Osteocyte (in vitro differentiated cells): ENCODE data around the gene APC2. TPM values are rescaled to one million over a fixed set of nuclear protein-coding genes. Genes with fewer than 3 reads are reported as not detected.
"Not testable (repeated sequence)": the region's sequence is repeated elsewhere in the genome, so short reads cannot be mapped to it uniquely, and the experiment has no call there.

Source experiments
- DNase-seq: peaks from one replicate; pipeline ENCODE4 v3.0.0; 2021; ENCODE audit warnings: mixed read lengths; ENCODE audit not compliant: unreplicated experiment; ENCODE audit errors: extremely low spot score
- H3K27ac Mint-ChIP-seq: one replicate; pipeline ENCODE4 v1.8.0; 2021; ENCODE audit warnings: mild to moderate bottlenecking, mixed read lengths; ENCODE audit not compliant: unreplicated experiment
- H3K27me3 Mint-ChIP-seq: one replicate; pipeline ENCODE4 v1.8.0; 2021; ENCODE audit warnings: mixed read lengths; ENCODE audit not compliant: unreplicated experiment
- H3K36me3 Mint-ChIP-seq: one replicate; pipeline ENCODE4 v1.8.0; 2021; ENCODE audit warnings: mixed read lengths; ENCODE audit not compliant: unreplicated experiment
- H3K4me1 Mint-ChIP-seq: one replicate; pipeline ENCODE4 v1.8.0; 2021; ENCODE audit warnings: mixed read lengths; ENCODE audit not compliant: unreplicated experiment
- H3K4me3 Mint-ChIP-seq: one replicate; pipeline ENCODE4 v1.8.0; 2021; ENCODE audit warnings: mild to moderate bottlenecking, moderate library complexity, mixed read lengths; ENCODE audit not compliant: unreplicated experiment
- H3K9me3 Mint-ChIP-seq: one replicate; pipeline ENCODE4 v1.8.0; 2021; ENCODE audit warnings: mixed read lengths; ENCODE audit not compliant: unreplicated experiment
- total RNA-seq: library from RNA; stranded (reverse); gene quantifications from 2 replicates; pipeline ENCODE4 v1.2.1, GENCODE V29; 2021
- TF ChIP-seq, protein P1 (sequence below): fragments of 200-600 bp; sonication (generic); IDR thresholded peaks from 2 replicates; pipeline ENCODE4 v1.5.0; 2021; ENCODE audit warnings: antibody characterized with exemption, mild to moderate bottlenecking, moderate library complexity

APC2 gene
- total RNA-seq, 1 donor from 2014 or later, result 1.2 TPM

DNA sequence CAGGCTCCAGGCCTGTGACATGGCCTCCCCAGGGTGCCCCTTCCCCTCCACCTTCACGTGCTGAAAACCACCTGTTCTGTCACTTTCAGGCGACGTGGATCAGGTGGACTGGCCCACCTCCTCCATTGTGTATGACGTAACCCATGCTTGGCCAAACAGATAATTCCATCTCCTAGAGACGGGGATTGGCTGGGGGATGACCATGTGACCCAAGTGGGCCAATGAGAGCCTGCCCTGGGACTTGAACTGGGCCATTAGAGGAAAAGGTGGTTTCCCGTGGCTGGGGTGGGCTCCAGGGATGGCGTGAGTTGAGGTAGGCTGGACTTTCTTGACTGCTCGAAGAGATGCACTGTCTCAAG is 66.5 kb downstream of the APC2 start:
- Mint-ChIP-seq H3K27me3 (peaks cover 3% of the 10 kb centered on the region), H3K9me3 (no peaks in the 10 kb centered on the region), H3K4me1 (peaks cover 9% of the 10 kb centered on the region), H3K27ac (no peak overlapping the region), H3K36me3 (no peaks in the 10 kb centered on the region), H3K4me3 (no peak overlapping the region)
- TF ChIP-seq, protein P1, sequence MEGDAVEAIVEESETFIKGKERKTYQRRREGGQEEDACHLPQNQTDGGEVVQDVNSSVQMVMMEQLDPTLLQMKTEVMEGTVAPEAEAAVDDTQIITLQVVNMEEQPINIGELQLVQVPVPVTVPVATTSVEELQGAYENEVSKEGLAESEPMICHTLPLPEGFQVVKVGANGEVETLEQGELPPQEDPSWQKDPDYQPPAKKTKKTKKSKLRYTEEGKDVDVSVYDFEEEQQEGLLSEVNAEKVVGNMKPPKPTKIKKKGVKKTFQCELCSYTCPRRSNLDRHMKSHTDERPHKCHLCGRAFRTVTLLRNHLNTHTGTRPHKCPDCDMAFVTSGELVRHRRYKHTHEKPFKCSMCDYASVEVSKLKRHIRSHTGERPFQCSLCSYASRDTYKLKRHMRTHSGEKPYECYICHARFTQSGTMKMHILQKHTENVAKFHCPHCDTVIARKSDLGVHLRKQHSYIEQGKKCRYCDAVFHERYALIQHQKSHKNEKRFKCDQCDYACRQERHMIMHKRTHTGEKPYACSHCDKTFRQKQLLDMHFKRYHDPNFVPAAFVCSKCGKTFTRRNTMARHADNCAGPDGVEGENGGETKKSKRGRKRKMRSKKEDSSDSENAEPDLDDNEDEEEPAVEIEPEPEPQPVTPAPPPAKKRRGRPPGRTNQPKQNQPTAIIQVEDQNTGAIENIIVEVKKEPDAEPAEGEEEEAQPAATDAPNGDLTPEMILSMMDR, result no peak
- no peak for DNase-seq

DNA sequence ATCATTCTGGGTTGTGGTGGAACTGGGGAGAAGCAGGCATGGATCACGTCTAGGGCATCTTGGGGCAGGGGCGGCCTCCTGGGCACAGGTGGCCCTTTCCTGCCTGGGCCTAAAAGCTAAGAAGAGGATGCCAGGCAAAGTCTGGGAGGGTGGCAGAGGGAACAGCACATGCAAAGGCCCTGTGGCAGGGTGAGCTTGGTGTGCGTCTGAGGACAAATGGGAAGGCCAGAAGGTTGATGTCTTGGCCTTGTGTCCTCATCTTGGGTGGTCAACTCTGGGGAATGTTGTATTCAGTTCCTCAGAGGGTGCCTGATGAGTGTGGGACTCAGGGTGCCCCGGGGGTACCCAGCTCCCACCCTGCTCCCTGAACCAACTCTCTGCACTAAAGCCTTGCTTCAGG is 68.5 kb downstream of the APC2 start:
- Mint-ChIP-seq H3K4me3 (no peak overlapping the region), H3K27me3 (peaks cover 9% of the 10 kb centered on the region), H3K36me3 (no peaks in the 10 kb centered on the region), H3K9me3 (no peaks in the 10 kb centered on the region), H3K27ac (no peak overlapping the region), H3K4me1 (peaks cover 2% of the 10 kb centered on the region)
- DNase-seq, result no peak
- TF ChIP-seq, protein P1, result no peak

DNA sequence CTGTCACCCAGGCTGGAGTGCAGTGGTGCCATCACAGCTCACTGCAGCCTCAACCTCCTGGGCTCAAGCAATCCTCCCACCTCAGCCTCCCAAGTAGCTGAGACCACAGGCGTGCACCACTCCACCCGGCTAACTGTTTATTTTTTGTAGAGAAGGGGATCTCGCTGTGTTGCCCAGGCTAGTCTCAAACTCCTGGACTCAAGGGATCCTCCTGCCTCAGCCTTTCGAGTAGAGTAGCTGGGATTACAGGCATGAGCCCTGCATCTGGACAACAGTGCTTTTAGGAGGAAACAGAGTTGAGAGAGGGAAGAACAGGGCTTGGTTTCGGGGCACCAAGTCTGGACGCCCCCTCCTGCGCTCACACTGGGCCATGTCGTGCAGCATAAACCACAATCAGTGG is 69.9 kb downstream of the APC2 start:
- not testable (repeated sequence) for H3K36me3 Mint-ChIP-seq, H3K27ac Mint-ChIP-seq, H3K9me3 Mint-ChIP-seq, H3K4me1 Mint-ChIP-seq, H3K4me3 Mint-ChIP-seq, DNase-seq
- peaks cover 16% of the 10 kb centered on the region for H3K27me3 Mint-ChIP-seq

DNA sequence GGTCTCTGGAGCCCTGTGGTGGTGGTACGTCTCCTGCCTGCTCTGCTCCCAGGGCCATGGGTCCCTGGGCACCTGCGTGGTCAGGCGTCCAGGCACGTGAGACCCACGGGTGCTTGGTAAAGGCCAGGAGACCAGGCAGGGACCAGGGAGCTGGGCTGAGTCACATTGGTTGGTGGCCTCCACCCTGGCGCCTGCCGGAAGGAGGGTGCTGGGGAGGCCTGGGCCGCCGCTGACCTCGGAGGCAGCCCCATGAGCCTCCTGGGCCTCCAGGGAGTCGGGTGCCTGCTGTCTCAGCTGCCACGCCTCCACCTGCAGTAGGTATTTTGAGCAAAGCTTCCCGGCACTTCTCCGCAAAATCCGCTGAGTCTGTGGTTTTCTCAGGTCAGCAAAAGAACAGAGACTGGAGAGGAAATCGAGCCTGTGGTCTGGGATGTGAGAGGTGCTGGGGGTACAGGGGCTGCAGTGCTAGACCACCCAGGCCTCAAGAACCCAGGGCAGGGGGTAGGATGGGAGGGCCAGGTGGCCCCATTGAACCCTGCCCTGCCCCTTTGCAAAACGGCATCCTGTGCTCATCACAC is 70.4 kb downstream of the APC2 start:
- DNase-seq, result no peak
- H3K36me3 Mint-ChIP-seq, result no peaks in the 10 kb centered on the region
- H3K9me3 Mint-ChIP-seq, result no peaks in the 10 kb centered on the region
- peaks cover 4% of the 10 kb centered on the region for H3K4me1 Mint-ChIP-seq
- no peak overlapping the region for H3K4me3 Mint-ChIP-seq
- TF ChIP-seq, protein P1, result no peak
- peaks cover 20% of the 10 kb centered on the region for H3K27me3 Mint-ChIP-seq
- H3K27ac Mint-ChIP-seq, result no peak overlapping the region

DNA sequence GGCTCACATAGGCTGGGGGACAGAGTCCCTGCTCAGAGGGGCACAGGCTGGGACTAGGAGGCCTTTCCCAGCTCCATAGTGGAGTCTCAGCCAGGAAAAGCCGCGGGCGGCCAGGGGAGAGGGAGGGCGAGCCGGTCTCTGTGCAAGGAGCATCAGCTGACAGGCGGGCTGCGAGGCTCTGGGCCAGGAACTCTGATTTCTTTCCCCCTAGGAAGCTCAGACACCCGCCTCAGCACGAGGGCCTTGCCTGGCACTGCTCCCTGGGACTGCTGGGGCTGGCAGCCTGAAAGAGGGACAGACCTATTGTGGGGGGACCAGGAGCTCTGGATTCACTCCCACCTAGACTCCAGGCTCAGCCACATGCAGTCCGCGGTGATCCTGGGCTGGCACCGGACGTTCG is 71.7 kb downstream of the APC2 start:
- Mint-ChIP-seq H3K9me3 (no peaks in the 10 kb centered on the region), H3K36me3 (no peaks in the 10 kb centered on the region), H3K27ac (no peak overlapping the region), H3K27me3 (peaks cover 18% of the 10 kb centered on the region), H3K4me3 (no peak overlapping the region), H3K4me1 (peaks cover 4% of the 10 kb centered on the region)
- DNase-seq, result no peak
- TF ChIP-seq, protein P1, result no peak

DNA sequence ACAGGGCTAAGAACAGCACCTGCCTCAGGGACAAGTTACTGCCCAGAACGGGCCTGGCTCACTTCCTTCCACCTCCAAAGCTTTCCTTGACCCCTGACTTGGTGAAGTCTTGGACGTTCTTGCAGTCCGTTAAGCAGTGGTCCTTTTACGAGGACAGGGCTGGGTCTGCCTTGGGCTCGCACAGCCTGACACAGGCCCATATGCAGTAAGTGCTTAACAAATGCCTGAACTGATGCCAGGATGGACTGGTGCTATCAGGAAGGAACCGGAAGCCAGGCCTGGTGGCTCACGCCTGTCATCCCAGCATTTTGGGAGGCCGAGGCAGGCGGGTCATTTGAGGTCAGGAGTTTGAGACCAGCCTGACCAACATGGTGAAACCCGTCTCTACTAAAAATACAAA is 72.1 kb downstream of the APC2 start:
- DNase-seq, result no peak
- Mint-ChIP-seq H3K27me3 (peaks cover 17% of the 10 kb centered on the region), H3K4me1 (peaks cover 4% of the 10 kb centered on the region), H3K4me3 (no peak overlapping the region), H3K9me3 (no peaks in the 10 kb centered on the region), H3K36me3 (no peaks in the 10 kb centered on the region), H3K27ac (no peak overlapping the region)
- TF ChIP-seq, protein P1, result no peak
